ENCODE data around the gene EXOC6. TPM values are rescaled to one million over a fixed set of nuclear protein-coding genes. Genes with fewer than 3 reads are reported as not detected.
"Not testable (repeated sequence)": the region's sequence is repeated elsewhere in the genome, so short reads cannot be mapped to it uniquely, and the experiment has no call there.

The EXOC6 gene
- polyA plus RNA-seq, 6 donors from 2014 or later = 11.8 to 16.2 (median 14.4) TPM

GRCh38 chr10:93098816-93099215 lies 250.5 kb downstream of the EXOC6 start:
- Mint-ChIP-seq H3K4me3 (no peak overlapping the region), H3K27me3 (peaks cover 0 to 12% (median 2%) of the 10 kb centered on the region in 3 donors), H3K9me3 (peaks cover 0 to 9% (median 4%) of the 10 kb centered on the region in 7 donors), H3K36me3 (no peaks in the 10 kb centered on the region), H3K4me1 (peaks cover 0 to 4% (median 0%) of the 10 kb centered on the region in 3 donors), H3K27ac (no peak overlapping the region)
- ATAC-seq (ENCODE audit: low read depth in 2 of 2) (no peak), DNase-seq (no peak)

GRCh38 chr10:93099670-93100069 lies 251.3 kb downstream of the EXOC6 start:
- ATAC-seq (ENCODE audit: low read depth in 2 of 2) (no peak), DNase-seq (no peak)
- peaks cover 0 to 17% (median 5%) of the 10 kb centered on the region in 7 donors for H3K9me3 Mint-ChIP-seq
- H3K36me3 Mint-ChIP-seq = no peaks in the 10 kb centered on the region
- peaks cover 0 to 12% (median 0%) of the 10 kb centered on the region in 3 donors for H3K27me3 Mint-ChIP-seq
- H3K4me1 Mint-ChIP-seq = peaks cover 0 to 1% (median 0%) of the 10 kb centered on the region in 3 donors
- no peak overlapping the region for H3K27ac Mint-ChIP-seq
- no peak overlapping the region for H3K4me3 Mint-ChIP-seq

DNA sequence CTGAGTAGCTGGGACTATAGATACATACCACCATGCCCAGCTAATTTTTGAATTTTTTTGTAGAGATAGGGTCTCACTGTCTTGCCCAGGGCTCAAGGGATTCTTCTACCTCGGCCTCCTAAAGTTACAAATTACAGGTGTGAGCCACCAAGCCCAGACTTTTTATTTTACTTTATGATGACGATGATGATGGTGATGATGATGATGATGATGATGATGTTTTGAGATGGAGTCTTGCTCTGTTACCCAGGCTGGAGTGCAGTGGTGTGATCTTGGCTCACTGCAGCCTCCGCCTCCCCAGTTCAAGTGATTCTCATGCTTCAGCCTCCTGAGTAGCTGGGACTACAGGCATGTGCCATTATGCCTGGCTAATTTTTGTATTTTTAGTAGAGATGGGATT lies 252.8 kb downstream of the EXOC6 start:
- not testable (repeated sequence) for H3K4me3 Mint-ChIP-seq; H3K36me3 Mint-ChIP-seq; H3K4me1 Mint-ChIP-seq; H3K27me3 Mint-ChIP-seq; H3K27ac Mint-ChIP-seq; DNase-seq; ATAC-seq (ENCODE audit: low read depth in 2 of 2)
- peaks cover 0 to 18% (median 5%) of the 10 kb centered on the region in 7 donors for H3K9me3 Mint-ChIP-seq

- H3K9me3 Mint-ChIP-seq = peaks cover 0 to 16% (median 5%) of the 10 kb centered on the region in 7 donors
- no peaks in the 10 kb centered on the region for H3K4me1 Mint-ChIP-seq
These were observed 255.6 kb downstream of the EXOC6 start for GRCh38 chr10:93103953-93104352.

GRCh38 chr10:93106631-93107072 lies 258.3 kb downstream of the EXOC6 start:
- Mint-ChIP-seq H3K27me3 (no peaks in the 10 kb centered on the region), H3K27ac (no peak overlapping the region), H3K4me1 (peaks cover 0 to 17% (median 10%) of the 10 kb centered on the region in 3 donors), H3K4me3 (no peak overlapping the region), H3K36me3 (no peaks in the 10 kb centered on the region), H3K9me3 (peaks cover 0 to 16% (median 4%) of the 10 kb centered on the region in 7 donors)
- no peak for DNase-seq
- ATAC-seq (ENCODE audit: low read depth in 2 of 2) = no peak

More at GRCh38 chr10:93103953-93104352, 255.6 kb downstream of the EXOC6 start:
- Mint-ChIP-seq H3K27ac (no peak overlapping the region), H3K27me3 (no peaks in the 10 kb centered on the region), H3K4me3 (no peak overlapping the region), H3K36me3 (no peaks in the 10 kb centered on the region)
- DNase-seq (no peak), ATAC-seq (ENCODE audit: low read depth in 2 of 2) (no peak)

Other genes starting within 250 kb of the EXOC6 start
- gene HHEX, start 158.6 kb upstream of the EXOC6 start, polyA plus RNA-seq (ENCODE audit: low read depth in 6 of 6) = 100 to 1,000 TPM; 140 to 208 (median 160) TPM
- gene CYP26C1, start 212.3 kb downstream of the EXOC6 start, polyA plus RNA-seq (ENCODE audit: low read depth in 6 of 6) = under 1 TPM in 1 of 6 donors, not detected in 5; 0.10 TPM
- not detected for gene CYP26A1, start 225.4 kb downstream of the EXOC6 start, polyA plus RNA-seq (ENCODE audit: low read depth in 6 of 6)

Measured in naive B cell (primary cell).